HepG2 (cell line): Measurements from ENCODE around the gene UCP2. TPM values are rescaled to one million over a fixed set of nuclear protein-coding genes. Genes with fewer than 3 reads are reported as not detected.

Experiments used
- ATAC-seq: fragments of 200-7000 bp; cut with Tn5 transposase; 3 replicates; pipeline ENCODE4 v1.9.1; 2020; ENCODE audit warnings: mild to moderate bottlenecking, moderate library complexity
- BruUV-seq: library from RNA; stranded (reverse); fragments of 400-500 nt; replicated peaks from 2 replicates; lab custom pipeline; 2021; lab: Mats Ljungman, UMichigan
- CTCF ChIA-PET: fragments of 300-600 bp; formaldehyde crosslinking; extraction: SDS; loops from one replicate; lab custom pipeline; 2021; ENCODE audit warnings: low total read pairs, inconsistent platforms, low intra/inter-chr PET ratio; lab: Yijun Ruan, JAX
- POLR2A ChIA-PET: fragments of 350-600 bp; sonication (Branson Sonifier 250); formaldehyde crosslinking; loops from one replicate; lab custom pipeline; 2020; ENCODE audit warnings: antibody characterized with exemption, inconsistent platforms; lab: Yijun Ruan, JAX
- DNase-seq: peaks from one replicate; pipeline ENCODE4 v3.0.0-alpha.2; 2015; ENCODE audit warnings: low spot score
- FAIRE-seq: peaks from 3 replicates; lab custom pipeline; 2011; peaks lifted over from hg19 to GRCh38; lab: Jason Lieb, UNC
- H2AFZ ChIP-seq: one replicate; pipeline ENCODE4 v1.6.1; 2011; ENCODE audit warnings: low read length, inconsistent platforms
- H3K27ac ChIP-seq: fragments of 300-600 bp; 3 replicates; pipeline ENCODE4 v1.8.0; 2011; ENCODE audit warnings: mixed run types, mild to moderate bottlenecking, mixed read lengths, low read length, inconsistent platforms; ENCODE audit not compliant: insufficient read depth; ENCODE audit errors: extremely low read length
- H3K27me3 ChIP-seq, 2 experiments: fragments of 200-600 bp in 1 of 2; 2 replicates in 1 of 2; 3 replicates in 1 of 2; pipeline versions ENCODE4 v1.6.0 to v1.8.0; 2011; ENCODE audit warnings: low read length in 2 of 2, mild to moderate bottlenecking in 2 of 2, moderate library complexity in 2 of 2, inconsistent platforms in 1 of 2; ENCODE audit not compliant: insufficient read depth in 2 of 2, control insufficient read depth in 1 of 2
- H3K36me3 ChIP-seq, 2 experiments: fragments of 200-600 bp in 1 of 2; replicated peaks in 1 of 2; 2 replicates in 1 of 2; 3 replicates in 1 of 2; pipeline versions ENCODE4 v1.5.1 to v1.8.0; 2011; ENCODE audit warnings: low read length in 2 of 2, inconsistent platforms in 1 of 2; ENCODE audit not compliant: insufficient read depth in 2 of 2, control insufficient read depth in 1 of 2
- H3K4me1 ChIP-seq: 2 replicates; pipeline ENCODE4 v1.5.1; 2012; ENCODE audit warnings: low read length, inconsistent platforms; ENCODE audit not compliant: insufficient read depth
- H3K4me2 ChIP-seq: 2 replicates; pipeline ENCODE4 v1.6.0; 2011; ENCODE audit warnings: low read depth, low read length, inconsistent platforms
- H3K4me3 ChIP-seq, 3 experiments: fragments of 200-600 bp in 1 of 3; sonication (generic), shearing (Covaris generic) in 1 of 3; replicated peaks in 1 of 3; 2 replicates each; pipeline ENCODE4 v1.5.1; 2011 to 2016; ENCODE audit warnings: low read length in 3 of 3, inconsistent platforms in 2 of 3, low read depth in 2 of 3, mild to moderate bottlenecking in 2 of 3, control low read depth in 1 of 3, mixed read lengths in 1 of 3; ENCODE audit not compliant: insufficient read depth in 1 of 3
- H3K79me2 ChIP-seq: one replicate; pipeline ENCODE4 v1.6.1; 2011; ENCODE audit warnings: low read length, inconsistent platforms; ENCODE audit not compliant: insufficient read depth
- H3K9ac ChIP-seq: 2 replicates; pipeline ENCODE4 v1.6.0; 2011; ENCODE audit warnings: mild to moderate bottlenecking, low read depth, low read length, inconsistent platforms; ENCODE audit not compliant: insufficient read depth
- H3K9me3 ChIP-seq: 2 replicates; pipeline ENCODE4 v1.5.1; 2012; ENCODE audit warnings: mild to moderate bottlenecking, low read length
- H4K20me1 ChIP-seq: 2 replicates; pipeline ENCODE4 v1.6.0; 2011; ENCODE audit warnings: inconsistent platforms, mild to moderate bottlenecking, low read length, moderate library complexity; ENCODE audit not compliant: insufficient read depth
- ELF1 ChIP-seq: sonication (generic); formaldehyde crosslinking; IDR thresholded peaks from 2 replicates; pipeline ENCODE4 v1.4.0; 2020; ENCODE audit warnings: missing genetic modification reagents
- FOXM1 ChIP-seq: sonication (generic); formaldehyde crosslinking; IDR thresholded peaks from 2 replicates; pipeline ENCODE4 v1.5.0; 2020; ENCODE audit warnings: missing genetic modification reagents
- HOMEZ ChIP-seq: IDR thresholded peaks from 2 replicates; pipeline ENCODE4 v1.6.1; 2016; ENCODE audit warnings: low read depth
- KAT7 ChIP-seq: IDR thresholded peaks from 2 replicates; pipeline ENCODE4 v1.6.1; 2018; ENCODE audit warnings: borderline replicate concordance, missing compliant biosample characterization
- RAD51 ChIP-seq: fragments of 450-650 bp; IDR thresholded peaks from 2 replicates; pipeline ENCODE4 v1.6.1; 2016; ENCODE audit warnings: borderline replicate concordance
- SRY ChIP-seq: sonication (generic); formaldehyde crosslinking; IDR thresholded peaks from 2 replicates; pipeline ENCODE4 v1.8.0; 2022; ENCODE audit warnings: mild to moderate bottlenecking, missing genetic modification reagents
- ZNF773 ChIP-seq: sonication (generic); formaldehyde crosslinking; IDR thresholded peaks from 2 replicates; pipeline ENCODE4 v1.4.0; 2020; ENCODE audit warnings: missing genetic modification reagents, borderline replicate concordance
- WGBS: methylation state at CpG from one replicate; pipeline ENCODE4 v1.1.6; 2017; ENCODE audit warnings: low lambda C conversion rate; 5-methylcytosine and 5-hydroxymethylcytosine counted together
- in situ Hi-C: cut with HindIII; loops from 2 replicates; pipeline ENCODE4 v1.10.0; 2017; ENCODE audit warnings: low pct_unique_long_range_greater_than_20kb; ENCODE audit not compliant: extremely low pct_ligation_motif_present
- intact Hi-C: fragments of 100-400 bp; cut with micrococcal nuclease; formaldehyde crosslinking; loops from one replicate; pipeline ENCODE4 v1.10.0; 2022; ENCODE audit not compliant: unreplicated experiment
- polyA plus RNA-seq, 8 experiments: library from polyadenylated mRNA; depleted of rRNA in 3 of 8; stranded (reverse) in 7 of 8; unstranded in 1 of 8; fragments of >200 nt; fragmentation: Illumina TruSeq in 4 of 8; extraction: Trizol in 4 of 8; gene quantifications; 2 replicates each; pipeline versions ENCODE4 v1.2.1 to v1.2.3, GENCODE V29; 2011 to 2016; ENCODE audit warnings: low read depth in 4 of 8, missing spikeins in 1 of 8, mixed read lengths in 1 of 8; ENCODE audit not compliant: insufficient read depth in 1 of 8
- total RNA-seq, 5 experiments: library from RNA; depleted of rRNA; stranded (reverse); fragments of >200 nt; fragmentation: Illumina TruSeq; extraction: Trizol; gene quantifications; 2 replicates each; pipeline ENCODE4 v1.2.3, GENCODE V29; 2016; ENCODE audit warnings: low read depth in 1 of 5

Gene UCP2
- total and polyA plus RNA-seq, 2 of the 13 experiments (the other 11 are each of a cell fraction or from before 2014, with no cell fraction given), result 2.7 to 3.2 TPM

- H3K79me2 ChIP-seq, result no peaks in the 10 kb centered on the region
- H2AFZ ChIP-seq, result no peak overlapping the region
- no peaks in the 10 kb centered on the region for H3K27me3 ChIP-seq
- BruUV-seq, result no TSS peak
- in situ Hi-C loops, result no loop called here
- DNase-seq (no peak), FAIRE-seq (no peak), ATAC-seq (no peak)
- no peaks in the 10 kb centered on the region for H4K20me1 ChIP-seq
- intact Hi-C loops, result no loop called here
- no peak overlapping the region for H3K27ac ChIP-seq
- H3K9ac ChIP-seq, result no peak overlapping the region
- H3K4me2 ChIP-seq, result no peak overlapping the region
- POLR2A ChIA-PET, result no interaction called here
- no peaks in the 10 kb centered on the region for H3K9me3 ChIP-seq
- CTCF ChIA-PET, result no interaction called here
- no peaks in the 10 kb centered on the region for H3K36me3 ChIP-seq
- TF ChIP-seq FOXM1 (CRISPR knock-in tag) (no peak), ZNF773 (CRISPR knock-in tag) (no peak), KAT7 (CRISPR knock-in tag) (no peak), HOMEZ (CRISPR knock-in tag) (no peak), RAD51 (no peak)
- H3K4me3 ChIP-seq, result no peak overlapping the region
- peaks cover 15% of the 10 kb centered on the region for H3K4me1 ChIP-seq
- WGBS, result 39% methylated on average over 7 of the region's 8 CpGs
Observed at GRCh38 chr11:73999581-74000306, 17.1 kb upstream of the UCP2 start.

GRCh38 chr11:73998846-73999575 is 16.4 kb upstream of the UCP2 start:
- Histone ChIP-seq H4K20me1 (no peaks in the 10 kb centered on the region), H3K36me3 (no peaks in the 10 kb centered on the region), H3K4me1 (peaks cover 15% of the 10 kb centered on the region), H3K9me3 (no peaks in the 10 kb centered on the region), H3K4me3 (no peak overlapping the region), H3K79me2 (no peaks in the 10 kb centered on the region), H3K27me3 (no peaks in the 10 kb centered on the region), H3K9ac (no peak overlapping the region), H3K27ac (no peak overlapping the region), H3K4me2 (no peak overlapping the region), H2AFZ (no peak overlapping the region)
- intact Hi-C loops (no loop called here), in situ Hi-C loops (no loop called here)
- no TSS peak for BruUV-seq
- no peak for FAIRE-seq
- ChIA-PET POLR2A (no interaction called here), CTCF (no interaction called here)
- no peak for ATAC-seq
- no peak for DNase-seq
- 75% methylated on average over 13 of the region's 13 CpGs for WGBS
- TF ChIP-seq ELF1 (CRISPR knock-in tag) (no peak), SRY (CRISPR knock-in tag) (no peak)
